GM10266 (cell line): ENCODE results near the gene CYP2U1.
A peak's percentile ranks its signal among the peaks of the same experiment; 100 is the strongest.

Experiments
- DNase-seq: peaks from one replicate; pipeline ENCODE4 v3.0.0; 2012; ENCODE audit errors: extremely low spot score
- CTCF ChIP-seq: IDR thresholded peaks from 2 replicates; pipeline ENCODE4 v1.5.1; 2012; ENCODE audit warnings: mild to moderate bottlenecking, low read depth; ENCODE audit not compliant: control insufficient read depth, insufficient read depth; ENCODE audit errors: missing control alignments

The CYP2U1 gene

GRCh38 chr4:107989537-107990386 is 58.4 kb downstream of the CYP2U1 start, which contains the start of gene HADH:
Gene HADH, plus strand, starts transcription at chr4:107989889. Its CDS starts 44 bp downstream, at chr4:107989933.
- TF ChIP-seq CTCF: no peak
- DNase-seq: peak; percentile 93

GRCh38 chr4:107991945-107992630 is 60.7 kb downstream of the CYP2U1 start:
- no peak for TF ChIP-seq CTCF
- DNase-seq: peak; percentile 27

- DNase-seq: peak; percentile 49
- TF ChIP-seq CTCF: no peak
Observed at GRCh38 chr4:107993969-107994368, 62.6 kb downstream of the CYP2U1 start.

GRCh38 chr4:107994894-107995293 is 63.5 kb downstream of the CYP2U1 start:
- DNase-seq: no peak
- no peak for TF ChIP-seq CTCF

GRCh38 chr4:107996949-107997788 is 65.8 kb downstream of the CYP2U1 start:
- no peak for DNase-seq
- no peak for TF ChIP-seq CTCF

GRCh38 chr4:107997794-107998193 is 66.4 kb downstream of the CYP2U1 start:
- no peak for DNase-seq
- no peak for TF ChIP-seq CTCF
